ENCODE measurements around the gene NAA10.
A peak's percentile ranks its signal among the peaks of the same experiment; 100 is the strongest.

NAA10 gene

GRCh38 chrX:153937056-153937455 lies 2.2 kb upstream of the NAA10 start:
- Histone ChIP-seq H2BK15ac (replicated peaks; ENCODE audit: low read depth) (no peak overlapping the region), H3K9ac (ENCODE audit: low read length) (no peak overlapping the region), H3K23ac (ENCODE audit: low read length) (no peak overlapping the region), H2BK120ac (ENCODE audit: low read depth, low read length) (no peak overlapping the region), H3K79me2 (ENCODE audit: control insufficient read depth, insufficient read depth, low read length) (peaks cover 10% of the 10 kb centered on the region), H3K4me3 (ENCODE audit: low read length) (no peak overlapping the region), H3K56ac (ENCODE audit: low read length) (no peak overlapping the region), H3K4me1 (ENCODE audit: control insufficient read depth, low read depth, low read length) (no peaks in the 10 kb centered on the region), H4K5ac (ENCODE audit: low read length) (no peak overlapping the region), H2AK5ac (ENCODE audit: low read length) (no peak overlapping the region), H3K36me3 (ENCODE audit: control insufficient read depth, insufficient read depth, low read length) (no peaks in the 10 kb centered on the region), H2BK5ac (ENCODE audit: low read length) (no peak overlapping the region), H4K8ac (ENCODE audit: low read depth, low read length) (no peak overlapping the region), H3K4me2 (ENCODE audit: low read length) (no peak overlapping the region), H3K18ac (ENCODE audit: low read length) (no peak overlapping the region), H3K27ac (ENCODE audit: low read depth, low read length) (no peak overlapping the region), H3K4ac (ENCODE audit: low read depth, low read length) (no peak overlapping the region), H3K27me3 (ENCODE audit: insufficient read depth, low read length, poor library complexity) (no peaks in the 10 kb centered on the region), H3K79me1 (ENCODE audit: low read length) (no peaks in the 10 kb centered on the region)
- no CpG with 5 or more reads among the region's 3 CpGs for WGBS (ENCODE audit: extremely low coverage, insufficient coverage, low lambda C conversion rate)
- no peak for DNase-seq

- Histone ChIP-seq H3K4me2 (ENCODE audit: low read length) (peak overlapping the region; percentile 20), H3K36me3 (ENCODE audit: control insufficient read depth, insufficient read depth, low read length) (no peaks in the 10 kb centered on the region), H3K4me3 (ENCODE audit: low read length) (no peak overlapping the region), H3K18ac (ENCODE audit: low read length) (no peak overlapping the region), H3K27me3 (ENCODE audit: insufficient read depth, low read length, poor library complexity) (no peaks in the 10 kb centered on the region), H3K4me1 (ENCODE audit: control insufficient read depth, low read depth, low read length) (no peaks in the 10 kb centered on the region), H2BK120ac (ENCODE audit: low read depth, low read length) (no peak overlapping the region), H2AK5ac (ENCODE audit: low read length) (no peak overlapping the region), H4K8ac (ENCODE audit: low read depth, low read length) (no peak overlapping the region), H2BK5ac (ENCODE audit: low read length) (no peak overlapping the region), H2BK15ac (replicated peaks; ENCODE audit: low read depth) (no peak overlapping the region), H3K4ac (ENCODE audit: low read depth, low read length) (no peak overlapping the region), H3K79me1 (ENCODE audit: low read length) (no peaks in the 10 kb centered on the region), H3K79me2 (ENCODE audit: control insufficient read depth, insufficient read depth, low read length) (peaks cover 10% of the 10 kb centered on the region), H3K23ac (ENCODE audit: low read length) (no peak overlapping the region), H3K9ac (ENCODE audit: low read length) (no peak overlapping the region), H4K5ac (ENCODE audit: low read length) (no peak overlapping the region), H3K56ac (ENCODE audit: low read length) (peak overlapping the region; percentile 34), H3K27ac (ENCODE audit: low read depth, low read length) (no peak overlapping the region)
- DNase-seq = peak; percentile 42
- no CpG with 5 or more reads among the region's 32 CpGs for WGBS (ENCODE audit: extremely low coverage, insufficient coverage, low lambda C conversion rate)
Observed at GRCh38 chrX:153935326-153935851, 552 bp upstream of the NAA10 start.

- H4K8ac ChIP-seq (ENCODE audit: low read depth, low read length) = no peak overlapping the region
- H4K5ac ChIP-seq (ENCODE audit: low read length) = no peak overlapping the region
- peak overlapping the region; percentile 65 for H3K4me3 ChIP-seq (ENCODE audit: low read length)
- no peaks in the 10 kb centered on the region for H3K4me1 ChIP-seq (ENCODE audit: control insufficient read depth, low read depth, low read length)
- no peak overlapping the region for H3K23ac ChIP-seq (ENCODE audit: low read length)
- H3K27me3 ChIP-seq (ENCODE audit: insufficient read depth, low read length, poor library complexity) = no peaks in the 10 kb centered on the region
- H3K4ac ChIP-seq (ENCODE audit: low read depth, low read length) = no peak overlapping the region
- H3K56ac ChIP-seq (ENCODE audit: low read length) = peak overlapping the region; percentile 86
- no peak for DNase-seq
- H2AK5ac ChIP-seq (ENCODE audit: low read length) = no peak overlapping the region
- no peak overlapping the region for H3K27ac ChIP-seq (ENCODE audit: low read depth, low read length)
- H3K9ac ChIP-seq (ENCODE audit: low read length) = peak overlapping the region; percentile 87
- H2BK120ac ChIP-seq (ENCODE audit: low read depth, low read length) = peak overlapping the region; percentile 67
- H3K4me2 ChIP-seq (ENCODE audit: low read length) = peak overlapping the region; percentile 61
- H3K79me1 ChIP-seq (ENCODE audit: low read length) = no peaks in the 10 kb centered on the region
- peak overlapping the region; percentile 73 for H3K18ac ChIP-seq (ENCODE audit: low read length)
- peaks cover 10% of the 10 kb centered on the region for H3K79me2 ChIP-seq (ENCODE audit: control insufficient read depth, insufficient read depth, low read length)
- no peaks in the 10 kb centered on the region for H3K36me3 ChIP-seq (ENCODE audit: control insufficient read depth, insufficient read depth, low read length)
- H2BK15ac ChIP-seq (replicated peaks; ENCODE audit: low read depth) = no peak overlapping the region
- no peak overlapping the region for H2BK5ac ChIP-seq (ENCODE audit: low read length)
- WGBS (ENCODE audit: extremely low coverage, insufficient coverage, low lambda C conversion rate) = no CpG with 5 or more reads among the region's 33 CpGs
Observed at GRCh38 chrX:153934148-153934761, 582 bp downstream of the NAA10 start.

- H3K4ac ChIP-seq (ENCODE audit: low read depth, low read length) = no peak overlapping the region
- no peak for DNase-seq
- no peak overlapping the region for H4K5ac ChIP-seq (ENCODE audit: low read length)
- peak overlapping the region; percentile 61 for H3K4me2 ChIP-seq (ENCODE audit: low read length)
- H2BK15ac ChIP-seq (replicated peaks; ENCODE audit: low read depth) = no peak overlapping the region
- no peak overlapping the region for H2BK120ac ChIP-seq (ENCODE audit: low read depth, low read length)
- no peaks in the 10 kb centered on the region for H3K36me3 ChIP-seq (ENCODE audit: control insufficient read depth, insufficient read depth, low read length)
- H2AK5ac ChIP-seq (ENCODE audit: low read length) = no peak overlapping the region
- H3K79me1 ChIP-seq (ENCODE audit: low read length) = no peaks in the 10 kb centered on the region
- peak overlapping the region; percentile 87 for H3K9ac ChIP-seq (ENCODE audit: low read length)
- H2BK5ac ChIP-seq (ENCODE audit: low read length) = no peak overlapping the region
- no peak overlapping the region for H3K27ac ChIP-seq (ENCODE audit: low read depth, low read length)
- H3K79me2 ChIP-seq (ENCODE audit: control insufficient read depth, insufficient read depth, low read length) = peaks cover 10% of the 10 kb centered on the region
- H3K56ac ChIP-seq (ENCODE audit: low read length) = peak overlapping the region; percentile 86
- WGBS (ENCODE audit: extremely low coverage, insufficient coverage, low lambda C conversion rate) = no CpG with 5 or more reads among the region's 7 CpGs
- H3K4me1 ChIP-seq (ENCODE audit: control insufficient read depth, low read depth, low read length) = no peaks in the 10 kb centered on the region
- no peaks in the 10 kb centered on the region for H3K27me3 ChIP-seq (ENCODE audit: insufficient read depth, low read length, poor library complexity)
- no peak overlapping the region for H3K4me3 ChIP-seq (ENCODE audit: low read length)
- no peak overlapping the region for H3K18ac ChIP-seq (ENCODE audit: low read length)
- H4K8ac ChIP-seq (ENCODE audit: low read depth, low read length) = no peak overlapping the region
- no peak overlapping the region for H3K23ac ChIP-seq (ENCODE audit: low read length)
Observed at GRCh38 chrX:153933748-153934147, 1.1 kb downstream of the NAA10 start.

GRCh38 chrX:153932220-153932915 lies 2.5 kb downstream of the NAA10 start:
- Histone ChIP-seq H2BK120ac (ENCODE audit: low read depth, low read length) (no peak overlapping the region), H3K9ac (ENCODE audit: low read length) (no peak overlapping the region), H3K23ac (ENCODE audit: low read length) (no peak overlapping the region), H4K8ac (ENCODE audit: low read depth, low read length) (no peak overlapping the region), H2BK5ac (ENCODE audit: low read length) (no peak overlapping the region), H3K36me3 (ENCODE audit: control insufficient read depth, insufficient read depth, low read length) (no peaks in the 10 kb centered on the region), H3K79me1 (ENCODE audit: low read length) (no peaks in the 10 kb centered on the region), H3K4me3 (ENCODE audit: low read length) (no peak overlapping the region), H3K4ac (ENCODE audit: low read depth, low read length) (no peak overlapping the region), H4K5ac (ENCODE audit: low read length) (no peak overlapping the region), H3K18ac (ENCODE audit: low read length) (no peak overlapping the region), H3K27me3 (ENCODE audit: insufficient read depth, low read length, poor library complexity) (no peaks in the 10 kb centered on the region), H2BK15ac (replicated peaks; ENCODE audit: low read depth) (no peak overlapping the region), H3K4me2 (ENCODE audit: low read length) (no peak overlapping the region), H3K79me2 (ENCODE audit: control insufficient read depth, insufficient read depth, low read length) (peaks cover 10% of the 10 kb centered on the region), H3K56ac (ENCODE audit: low read length) (no peak overlapping the region), H3K4me1 (ENCODE audit: control insufficient read depth, low read depth, low read length) (no peaks in the 10 kb centered on the region), H2AK5ac (ENCODE audit: low read length) (no peak overlapping the region), H3K27ac (ENCODE audit: low read depth, low read length) (no peak overlapping the region)
- no CpG with 5 or more reads among the region's 13 CpGs for WGBS (ENCODE audit: extremely low coverage, insufficient coverage, low lambda C conversion rate)
- no peak for DNase-seq

Measured in mesendoderm (in vitro differentiated cells).